Measurements from ENCODE around the gene GSTK1.

Gene GSTK1

GRCh38 chr7:143269251-143269650, 6.0 kb downstream of the GSTK1 start:
- H3K79me2 ChIP-seq (ENCODE audit: control insufficient read depth, low read length), result peaks cover 10% of the 10 kb centered on the region
- TF ChIP-seq EZH2phosphoT487 (IDR thresholded peaks at IDR 0.05; ENCODE audit: borderline replicate concordance, low read length) (no peak), CTCF (IDR thresholded peaks at IDR 0.05; ENCODE audit: low read depth, low read length, poor library complexity, severe bottlenecking) (no peak)
- no peaks in the 10 kb centered on the region for H3K27me3 ChIP-seq (ENCODE audit: control insufficient read depth, low read length)
- no peaks in the 10 kb centered on the region for H3F3A ChIP-seq (ENCODE audit: control insufficient read depth, insufficient read depth)
- peaks cover 14% of the 10 kb centered on the region for H3K4me1 ChIP-seq (ENCODE audit: control insufficient read depth, low read length)
- H3K9me2 ChIP-seq (replicated peaks; ENCODE audit: control insufficient read depth, low read length), result no peaks in the 10 kb centered on the region
- no peaks in the 10 kb centered on the region for H3K9me3 ChIP-seq (ENCODE audit: control insufficient read depth, insufficient read depth, low read length)
- no peak overlapping the region for H3K27ac ChIP-seq (ENCODE audit: low read depth, low read length)
- H3K4me3 ChIP-seq (ENCODE audit: low read length), result no peak overlapping the region
- H4K20me1 ChIP-seq (ENCODE audit: control insufficient read depth, insufficient read depth, low read depth, low read length), result no peaks in the 10 kb centered on the region
- H3K36me3 ChIP-seq (ENCODE audit: control insufficient read depth, low read length), result peaks cover 53% of the 10 kb centered on the region
- H3K4me2 ChIP-seq (ENCODE audit: low read length), result no peak overlapping the region

DNA sequence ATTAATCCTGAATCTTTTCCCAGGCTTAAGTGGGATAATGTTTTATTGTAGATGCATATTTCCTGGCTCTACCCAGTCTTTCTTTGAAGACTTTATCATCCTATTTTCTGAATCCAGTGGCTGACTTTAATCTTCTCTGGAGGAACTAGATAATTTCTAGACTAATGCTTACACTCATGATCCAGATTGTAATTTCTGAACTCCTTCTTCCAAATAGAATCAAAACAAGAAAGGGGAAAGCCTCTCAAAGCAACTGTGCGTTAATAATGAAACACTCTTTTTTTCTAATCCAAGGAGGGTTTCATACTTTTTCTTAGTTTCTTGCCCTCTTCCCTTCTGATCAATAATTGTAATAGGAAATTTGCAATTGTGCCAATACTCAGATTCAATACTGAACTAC, 8.0 kb downstream of the GSTK1 start:
- TF ChIP-seq EZH2phosphoT487 (IDR thresholded peaks at IDR 0.05; ENCODE audit: borderline replicate concordance, low read length) (no peak), CTCF (IDR thresholded peaks at IDR 0.05; ENCODE audit: low read depth, low read length, poor library complexity, severe bottlenecking) (no peak)
- Histone ChIP-seq H3K9me2 (replicated peaks; ENCODE audit: control insufficient read depth, low read length) (no peaks in the 10 kb centered on the region), H3F3A (ENCODE audit: control insufficient read depth, insufficient read depth) (no peaks in the 10 kb centered on the region), H3K27me3 (ENCODE audit: control insufficient read depth, low read length) (no peaks in the 10 kb centered on the region), H3K9me3 (ENCODE audit: control insufficient read depth, insufficient read depth, low read length) (no peaks in the 10 kb centered on the region), H3K4me2 (ENCODE audit: low read length) (no peak overlapping the region), H3K36me3 (ENCODE audit: control insufficient read depth, low read length) (peaks cover 35% of the 10 kb centered on the region), H3K4me1 (ENCODE audit: control insufficient read depth, low read length) (no peaks in the 10 kb centered on the region), H4K20me1 (ENCODE audit: control insufficient read depth, insufficient read depth, low read depth, low read length) (no peaks in the 10 kb centered on the region), H3K79me2 (ENCODE audit: control insufficient read depth, low read length) (no peaks in the 10 kb centered on the region), H3K4me3 (ENCODE audit: low read length) (no peak overlapping the region), H3K27ac (ENCODE audit: low read depth, low read length) (no peak overlapping the region)

DNA sequence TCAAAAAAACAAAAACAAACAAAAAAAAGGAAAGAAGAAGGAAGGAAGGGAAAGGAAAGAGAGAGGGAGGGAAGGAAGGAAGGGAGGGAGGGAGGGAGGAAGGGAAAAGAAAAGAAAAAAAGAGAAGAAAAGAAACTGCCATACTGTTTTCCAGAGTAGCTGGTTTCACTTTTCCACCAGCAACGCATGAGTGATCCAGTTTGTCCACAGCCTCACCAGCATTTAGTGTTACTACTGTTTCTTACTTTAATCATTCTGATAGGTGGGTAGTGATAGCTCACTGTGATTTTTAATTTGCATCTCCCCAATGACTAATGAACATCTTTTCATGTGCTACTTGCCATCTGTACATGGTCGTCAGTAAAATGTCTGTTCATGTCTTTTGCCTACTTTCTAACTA, 9.6 kb downstream of the GSTK1 start:
- no peaks in the 10 kb centered on the region for H3K27me3 ChIP-seq (ENCODE audit: control insufficient read depth, low read length)
- peaks cover 22% of the 10 kb centered on the region for H3K36me3 ChIP-seq (ENCODE audit: control insufficient read depth, low read length)
- H3K4me2 ChIP-seq (ENCODE audit: low read length), result no peak overlapping the region
- no peaks in the 10 kb centered on the region for H3K9me3 ChIP-seq (ENCODE audit: control insufficient read depth, insufficient read depth, low read length)
- no peak overlapping the region for H3K4me3 ChIP-seq (ENCODE audit: low read length)
- TF ChIP-seq EZH2phosphoT487 (IDR thresholded peaks at IDR 0.05; ENCODE audit: borderline replicate concordance, low read length) (no peak), CTCF (IDR thresholded peaks at IDR 0.05; ENCODE audit: low read depth, low read length, poor library complexity, severe bottlenecking) (no peak)
- H3K27ac ChIP-seq (ENCODE audit: low read depth, low read length), result no peak overlapping the region
- no peaks in the 10 kb centered on the region for H4K20me1 ChIP-seq (ENCODE audit: control insufficient read depth, insufficient read depth, low read depth, low read length)
- no peaks in the 10 kb centered on the region for H3F3A ChIP-seq (ENCODE audit: control insufficient read depth, insufficient read depth)
- H3K4me1 ChIP-seq (ENCODE audit: control insufficient read depth, low read length), result no peaks in the 10 kb centered on the region
- no peaks in the 10 kb centered on the region for H3K9me2 ChIP-seq (replicated peaks; ENCODE audit: control insufficient read depth, low read length)
- H3K79me2 ChIP-seq (ENCODE audit: control insufficient read depth, low read length), result no peaks in the 10 kb centered on the region
